GM20431 (cell line): Measurements from ENCODE around the gene NAA50.

ENCODE experiments used
- in situ Hi-C: fragments of 300-500 bp; cut with MseI, MboI; formaldehyde crosslinking; loops from one replicate; pipeline ENCODE4 v1.15.0; 2020; ENCODE audit warnings: low sequenced_read_pairs; ENCODE audit not compliant: unreplicated experiment

NAA50 gene

GRCh38 chr3:113744941-113745755 is 901 bp downstream of the NAA50 start:
- in situ Hi-C loops: loop anchor here (25.0 kb wide), 1 partner anchor 167 kb away; no protein-coding TSS in a partner anchor

GRCh38 chr3:113743006-113743630 is 2.9 kb downstream of the NAA50 start:
- in situ Hi-C loops: loop anchor here (25.0 kb wide), 1 partner anchor 169 kb away; no protein-coding TSS in a partner anchor

GRCh38 chr3:113741620-113742019 is 4.4 kb downstream of the NAA50 start:
- in situ Hi-C loops: loop anchor here (25.0 kb wide), 1 partner anchor 171 kb away; no protein-coding TSS in a partner anchor

- in situ Hi-C loops: loop anchor here (25.0 kb wide), 1 partner anchor 171 kb away; no protein-coding TSS in a partner anchor
These were observed 5.0 kb downstream of the NAA50 start for GRCh38 chr3:113741086-113741485.

- in situ Hi-C loops: loop anchor here (25.0 kb wide), 1 partner anchor 176 kb away; no protein-coding TSS in a partner anchor
These were observed 9.4 kb downstream of the NAA50 start for GRCh38 chr3:113736548-113737089.

- in situ Hi-C loops: loop anchor here (25.0 kb wide), 1 partner anchor 181 kb away; no protein-coding TSS in a partner anchor
These were observed 14.4 kb downstream of the NAA50 start for GRCh38 chr3:113731694-113732093.

GRCh38 chr3:113730550-113730949 is 15.5 kb downstream of the NAA50 start:
- in situ Hi-C loops: loop anchor here (25.0 kb wide), 1 partner anchor 182 kb away; no protein-coding TSS in a partner anchor

GRCh38 chr3:113728661-113729060 is 17.4 kb downstream of the NAA50 start:
- in situ Hi-C loops: loop anchor here (25.0 kb wide), 1 partner anchor 184 kb away; no protein-coding TSS in a partner anchor

GRCh38 chr3:113721636-113722035 is 24.4 kb downstream of the NAA50 start:
- in situ Hi-C loops: no loop called here

GRCh38 chr3:113719758-113720157 is 26.3 kb downstream of the NAA50 start:
- in situ Hi-C loops: no loop called here

- in situ Hi-C loops: no loop called here
These were observed 26.8 kb downstream of the NAA50 start for GRCh38 chr3:113719294-113719693.

GRCh38 chr3:113717818-113718217 is 28.2 kb downstream of the NAA50 start:
- in situ Hi-C loops: no loop called here

- in situ Hi-C loops: no loop called here
These were observed 28.7 kb downstream of the NAA50 start for GRCh38 chr3:113717308-113717707.

GRCh38 chr3:113714702-113715101 is 31.3 kb downstream of the NAA50 start:
- in situ Hi-C loops: no loop called here

- in situ Hi-C loops: no loop called here
These were observed 33.9 kb downstream of the NAA50 start for GRCh38 chr3:113712129-113712528.

GRCh38 chr3:113707835-113708234 is 38.2 kb downstream of the NAA50 start:
- in situ Hi-C loops: no loop called here

- in situ Hi-C loops: no loop called here
These were observed 47.1 kb downstream of the NAA50 start for GRCh38 chr3:113698956-113699355.

- in situ Hi-C loops: no loop called here
These were observed 47.8 kb downstream of the NAA50 start for GRCh38 chr3:113698213-113698742.

- in situ Hi-C loops: no loop called here
These were observed 48.5 kb downstream of the NAA50 start for GRCh38 chr3:113697500-113698090.
